Activated CD8-positive, alpha-beta T cell treated with anti-CD3 and anti-CD28 coated beads, Interleukin-2, amount 10 ng/mL, durations not matched to agents 7 days and 5 days (primary cell): ENCODE results near the gene APOL4. TPM values are rescaled to one million over a fixed set of nuclear protein-coding genes. Genes with fewer than 3 reads are reported as not detected.
"Not testable (repeated sequence)": the region's sequence is repeated elsewhere in the genome, so short reads cannot be mapped to it uniquely, and the experiment has no call there.

ENCODE experiments used
- ATAC-seq: fragments of 150-1000 bp; cut with Tn5 transposase; one replicate; pipeline ENCODE4 v1.10.0; 2021; ENCODE audit warnings: moderate library complexity
- CTCF ChIA-PET: fragments of 350-600 bp; sonication (Branson Sonifier 250); formaldehyde crosslinking; loops from one replicate; lab custom pipeline; 2021; ENCODE audit warnings: antibody characterized with exemption; lab: Charles Lee
- POLR2A ChIA-PET: fragments of 350-600 bp; sonication (Branson Sonifier 250); formaldehyde crosslinking; loops from one replicate; lab custom pipeline; 2021; ENCODE audit warnings: antibody characterized with exemption; lab: Charles Lee
- DNase-seq: peaks from one replicate; pipeline ENCODE4 v3.0.0-alpha.2; 2020
- H3K27ac Mint-ChIP-seq: one replicate; pipeline ENCODE4 v1.8.0; 2021; ENCODE audit warnings: mild to moderate bottlenecking, mixed read lengths
- H3K27me3 Mint-ChIP-seq: one replicate; pipeline ENCODE4 v1.8.0; 2021; ENCODE audit warnings: low read depth, mixed read lengths
- H3K36me3 Mint-ChIP-seq: one replicate; pipeline ENCODE4 v1.8.0; 2021; ENCODE audit warnings: low read depth, mixed read lengths
- H3K4me1 Mint-ChIP-seq: one replicate; pipeline ENCODE4 v1.8.0; 2021; ENCODE audit warnings: low read depth, mixed read lengths
- H3K4me3 Mint-ChIP-seq: one replicate; pipeline ENCODE4 v1.8.0; 2021; ENCODE audit warnings: mild to moderate bottlenecking, mixed read lengths
- H3K9me3 Mint-ChIP-seq: one replicate; pipeline ENCODE4 v1.8.0; 2022; ENCODE audit warnings: mixed read lengths; ENCODE audit not compliant: insufficient read depth
- total RNA-seq, 2 experiments: library from RNA; stranded (reverse); gene quantifications; one replicate each; pipeline ENCODE4 v1.2.3, GENCODE V29; 2021

APOL4 gene
- total RNA-seq, 2 experiments from 2014 or later = 6.9 to 8.5 TPM

DNA sequence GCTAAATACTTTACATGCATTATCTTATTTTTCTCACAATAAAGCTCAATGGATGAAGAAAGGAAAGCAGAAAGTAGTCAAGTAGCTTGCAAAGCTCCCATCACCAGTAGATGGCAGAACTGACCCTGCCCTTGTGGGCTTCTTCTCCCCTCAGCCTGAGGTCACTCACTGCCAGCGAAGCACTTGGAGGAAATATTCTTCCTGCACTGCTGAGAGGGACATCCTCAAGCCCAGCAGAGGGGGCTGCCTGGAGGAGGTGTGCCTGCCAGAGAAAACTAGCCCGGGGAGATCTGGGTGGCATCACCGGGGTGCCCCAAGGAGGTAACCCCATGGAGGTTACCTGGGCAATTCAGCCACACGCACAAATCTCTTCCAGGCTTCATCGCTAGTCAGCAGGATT lies 6.6 kb downstream of the APOL4 start:
- ChIA-PET CTCF (interaction anchor here (0.7 to 3.2 kb wide), 27 partner anchors 9 to 294 kb away, joined by 3 to 21 read pairs (median 5); partner anchors contain the start of genes APOL1, APOL2 and TXN2), POLR2A (no interaction called here)
- no peak overlapping the region for H3K27ac Mint-ChIP-seq
- no peak overlapping the region for H3K4me3 Mint-ChIP-seq
- DNase-seq (peak; percentile 72), ATAC-seq (peak; percentile 62)
- H3K36me3 Mint-ChIP-seq = no peaks in the 10 kb centered on the region
- H3K4me1 Mint-ChIP-seq = peaks cover 44% of the 10 kb centered on the region
- no peaks in the 10 kb centered on the region for H3K9me3 Mint-ChIP-seq
- H3K27me3 Mint-ChIP-seq = no peaks in the 10 kb centered on the region

DNA sequence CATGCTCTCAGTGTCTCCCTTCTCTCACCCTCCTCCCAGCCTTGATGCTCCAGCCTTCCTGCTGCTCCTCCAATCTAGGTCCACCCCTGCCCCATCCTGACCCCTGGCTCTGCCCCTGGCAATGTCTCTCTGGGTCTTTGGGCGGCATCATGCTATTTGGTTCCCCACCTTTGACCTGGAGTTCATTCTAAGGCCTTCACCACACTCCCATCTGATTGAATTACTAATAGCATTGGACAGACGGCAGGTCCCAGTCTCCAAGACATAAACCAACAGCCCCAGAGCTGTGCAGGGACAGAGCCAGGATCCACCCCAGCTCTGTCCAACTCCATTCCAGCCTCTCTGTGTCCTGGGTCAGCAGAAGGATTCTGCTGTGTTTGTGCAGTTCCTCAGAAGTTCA lies 7.2 kb downstream of the APOL4 start:
- ChIA-PET POLR2A (no interaction called here), CTCF (interaction anchor here (0.7 to 3.2 kb wide), 26 partner anchors 9 to 295 kb away, joined by 3 to 21 read pairs (median 4); partner anchors contain the start of genes APOL1, APOL2 and TXN2)
- peaks cover 41% of the 10 kb centered on the region for H3K4me1 Mint-ChIP-seq
- DNase-seq (no peak), ATAC-seq (no peak)
- no peaks in the 10 kb centered on the region for H3K9me3 Mint-ChIP-seq
- no peak overlapping the region for H3K4me3 Mint-ChIP-seq
- no peak overlapping the region for H3K27ac Mint-ChIP-seq
- H3K27me3 Mint-ChIP-seq = no peaks in the 10 kb centered on the region
- no peaks in the 10 kb centered on the region for H3K36me3 Mint-ChIP-seq

DNA sequence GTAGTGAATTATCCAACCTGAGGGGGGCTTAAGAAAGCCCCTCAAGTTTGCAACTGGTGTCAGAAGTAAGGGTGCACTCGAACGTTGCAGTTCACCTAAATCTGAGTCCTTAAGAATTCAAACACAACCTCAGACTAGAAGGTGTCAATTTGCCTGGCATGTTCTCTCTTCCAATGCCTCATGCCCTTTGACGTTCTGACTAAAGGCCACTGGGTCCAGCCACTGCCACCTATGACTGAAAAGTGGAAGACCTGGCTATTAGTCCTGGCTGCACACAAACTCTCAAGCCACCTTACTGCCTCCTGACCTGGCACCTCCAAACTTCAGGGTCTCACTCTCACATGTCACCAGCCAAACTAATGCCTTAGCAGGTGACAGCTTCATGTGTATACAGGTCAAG lies 8.0 kb downstream of the APOL4 start:
- DNase-seq (no peak), ATAC-seq (no peak)
- ChIA-PET CTCF (interaction anchor here (1.4 to 3.0 kb wide), 2 partner anchors 84 to 293 kb away, joined by 4 to 17 read pairs; no protein-coding TSS in a partner anchor), POLR2A (no interaction called here)
- no peaks in the 10 kb centered on the region for H3K36me3 Mint-ChIP-seq
- H3K4me3 Mint-ChIP-seq = no peak overlapping the region
- no peak overlapping the region for H3K27ac Mint-ChIP-seq
- no peaks in the 10 kb centered on the region for H3K9me3 Mint-ChIP-seq
- H3K27me3 Mint-ChIP-seq = no peaks in the 10 kb centered on the region
- H3K4me1 Mint-ChIP-seq = peaks cover 34% of the 10 kb centered on the region

DNA sequence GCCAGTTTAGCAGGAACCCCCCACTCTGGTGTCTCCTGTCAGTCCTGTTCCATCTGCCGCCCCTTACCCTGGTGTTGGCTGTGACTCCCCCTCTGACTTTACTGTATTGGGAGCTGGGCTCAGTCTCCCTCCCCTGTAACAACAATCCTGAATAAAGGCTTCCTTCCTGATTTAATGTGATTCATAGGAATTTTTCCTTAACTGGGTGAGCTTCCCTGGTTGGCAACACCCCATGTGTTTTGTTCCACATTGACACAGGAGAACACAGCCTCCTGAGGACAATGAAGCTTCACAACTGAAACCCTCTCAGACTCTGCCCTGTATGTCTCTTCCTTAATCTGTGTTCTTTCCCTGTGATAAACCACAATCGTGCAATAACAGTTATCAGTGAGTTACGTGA lies 8.4 kb downstream of the APOL4 start:
- Mint-ChIP-seq H3K9me3 (no peaks in the 10 kb centered on the region), H3K4me3 (no peak overlapping the region), H3K27me3 (no peaks in the 10 kb centered on the region), H3K27ac (no peak overlapping the region), H3K4me1 (peaks cover 30% of the 10 kb centered on the region), H3K36me3 (no peaks in the 10 kb centered on the region)
- ChIA-PET CTCF (interaction anchor here (1.1 to 3.0 kb wide), 3 partner anchors 29 to 293 kb away, joined by 3 to 17 read pairs (median 4); no protein-coding TSS in a partner anchor), POLR2A (no interaction called here)
- no peak for ATAC-seq
- DNase-seq = no peak

DNA sequence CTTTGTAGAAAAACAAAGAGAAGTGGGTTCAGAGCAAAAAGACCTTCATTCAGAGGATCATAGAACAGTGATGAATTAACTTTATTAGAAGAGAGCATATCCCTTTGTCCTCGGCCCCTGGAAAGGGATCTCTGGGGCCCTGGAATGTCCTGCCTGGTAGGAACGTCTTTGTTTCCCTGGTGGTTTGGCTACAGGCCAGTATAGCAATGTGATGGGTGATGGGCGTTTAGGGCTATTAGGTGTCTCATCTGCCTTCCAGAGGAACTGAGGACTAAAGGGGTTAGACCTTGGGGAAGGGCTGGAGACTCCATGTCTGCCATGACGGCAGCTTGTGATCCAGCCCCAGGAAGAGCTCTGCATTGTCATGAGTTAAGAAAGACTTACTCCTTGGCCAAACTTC lies 9.1 kb downstream of the APOL4 start:
- Mint-ChIP-seq H3K4me1 (peaks cover 24% of the 10 kb centered on the region), H3K27me3 (no peaks in the 10 kb centered on the region), H3K36me3 (no peaks in the 10 kb centered on the region), H3K9me3 (no peaks in the 10 kb centered on the region), H3K27ac (no peak overlapping the region), H3K4me3 (no peak overlapping the region)
- DNase-seq (no peak), ATAC-seq (no peak)
- POLR2A ChIA-PET = interaction anchor here (0.7 kb wide), 1 partner anchor 9 kb away, joined by 4 read pairs; the partner anchor contains the start of gene APOL4
- CTCF ChIA-PET = interaction anchor here (1.1 to 1.4 kb wide), 2 partner anchors 30 to 294 kb away, joined by 3 to 4 read pairs; no protein-coding TSS in a partner anchor

DNA sequence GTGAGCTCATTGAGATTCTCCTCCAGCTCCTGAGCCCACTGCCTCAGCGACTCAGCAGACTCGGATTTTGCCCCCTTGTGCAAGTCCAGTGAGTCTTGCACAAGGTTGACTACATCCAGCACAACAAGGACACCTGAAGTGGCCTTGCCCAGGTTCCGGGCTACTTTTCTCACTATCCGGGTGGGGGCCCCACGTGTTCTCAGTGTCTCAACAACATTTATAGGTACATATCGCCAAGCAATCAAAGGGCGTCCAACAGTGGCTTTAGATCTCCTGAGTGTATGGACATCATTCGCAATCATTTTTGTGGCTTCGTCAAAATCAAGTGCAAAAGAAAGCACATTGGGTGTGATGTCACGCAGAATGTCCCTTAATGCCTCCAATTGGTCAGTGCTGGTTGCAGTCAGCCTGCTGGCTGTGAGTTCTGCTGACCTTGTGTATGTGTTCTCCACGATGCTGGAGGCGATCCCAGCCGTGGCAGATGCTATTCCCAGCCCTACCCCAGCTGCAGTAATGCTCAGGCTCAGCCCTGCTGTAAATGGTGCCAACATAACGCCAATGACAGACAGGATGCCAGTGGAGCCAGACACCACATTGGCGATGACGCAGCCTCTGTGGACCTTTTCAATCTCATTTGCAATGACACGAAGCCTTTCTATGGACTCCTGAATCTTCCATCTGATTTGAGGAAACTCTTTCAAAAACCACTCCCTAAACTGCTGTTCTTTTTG lies 10.3 kb downstream of the APOL4 start:
- DNase-seq (no peak), ATAC-seq (no peak)
- Mint-ChIP-seq H3K9me3 (no peaks in the 10 kb centered on the region), H3K27ac (no peak overlapping the region), H3K27me3 (peaks cover under 1% of the 10 kb centered on the region), H3K36me3 (no peaks in the 10 kb centered on the region), H3K4me3 (no peak overlapping the region), H3K4me1 (peaks cover 12% of the 10 kb centered on the region)
- CTCF ChIA-PET = interaction anchor here (1.3 kb wide), 1 partner anchor 11 kb away, joined by 6 read pairs; no protein-coding TSS in a partner anchor
- POLR2A ChIA-PET = no interaction called here

DNA sequence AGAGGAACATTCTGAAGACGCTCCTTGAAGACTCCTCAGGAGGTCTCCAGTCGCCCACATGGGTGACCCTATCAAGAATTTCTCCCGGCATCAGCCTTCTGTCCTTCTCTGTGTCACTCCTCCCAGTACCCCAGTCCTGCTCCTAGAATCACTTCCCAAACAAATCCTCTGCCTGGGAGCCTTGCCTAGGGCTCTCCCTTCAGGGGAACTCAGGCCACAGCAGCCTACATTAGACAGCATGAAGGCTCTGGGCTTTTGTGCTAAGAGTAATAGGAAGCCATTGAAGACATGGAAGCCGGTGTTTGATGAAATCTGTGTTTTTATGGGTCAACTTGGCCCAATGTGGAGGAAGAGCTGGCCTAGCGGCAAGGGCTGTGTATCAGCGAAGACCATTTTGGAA lies 13.7 kb downstream of the APOL4 start:
- H3K27ac Mint-ChIP-seq, ATAC-seq, DNase-seq, H3K4me3 Mint-ChIP-seq, POLR2A ChIA-PET, H3K36me3 Mint-ChIP-seq, CTCF ChIA-PET, H3K27me3 Mint-ChIP-seq, H3K9me3 Mint-ChIP-seq, H3K4me1 Mint-ChIP-seq: not testable (repeated sequence)

DNA sequence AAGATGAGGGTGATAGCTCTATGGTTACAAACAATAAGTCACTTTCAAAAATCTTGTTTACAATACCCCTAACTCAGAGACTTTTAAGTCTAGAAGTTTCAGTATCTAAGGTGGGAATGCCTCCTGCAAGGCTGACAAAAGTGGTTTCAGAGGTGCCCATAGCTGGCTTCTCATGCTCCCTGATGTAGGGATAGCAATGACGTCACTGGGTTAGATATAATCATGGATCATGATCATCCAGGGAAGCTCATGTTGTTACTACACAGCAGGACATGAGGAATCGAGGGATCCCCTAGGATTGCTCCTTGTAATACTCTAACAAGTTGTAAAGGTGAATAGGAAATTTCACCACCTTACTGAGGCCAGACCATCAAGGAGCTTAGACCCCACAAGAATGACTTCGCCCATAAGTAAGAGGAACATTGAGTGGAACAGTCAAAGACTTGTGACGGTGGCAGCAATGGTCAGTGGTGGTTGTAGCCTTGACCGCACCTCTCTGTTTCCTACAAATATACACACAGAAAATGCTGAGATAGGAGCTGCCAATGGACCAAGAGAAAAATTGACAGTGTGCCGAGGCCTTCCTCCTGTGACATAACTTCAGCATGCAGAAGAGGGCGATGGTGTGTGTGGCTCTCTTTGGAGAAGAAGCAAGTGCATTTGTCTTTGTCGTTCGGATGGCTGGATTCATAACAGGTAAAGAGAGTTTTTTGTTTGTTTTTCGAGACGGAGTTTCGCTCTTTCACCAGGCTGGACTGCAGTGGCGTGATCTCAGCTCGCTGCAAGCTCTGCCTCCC lies 15.6 kb downstream of the APOL4 start:
- Mint-ChIP-seq H3K27me3 (peaks cover 3% of the 10 kb centered on the region), H3K27ac (no peak overlapping the region), H3K9me3 (no peaks in the 10 kb centered on the region), H3K4me1 (no peaks in the 10 kb centered on the region), H3K4me3 (no peak overlapping the region), H3K36me3 (no peaks in the 10 kb centered on the region)
- POLR2A ChIA-PET = no interaction called here
- CTCF ChIA-PET = interaction anchor here (0.7 to 1.6 kb wide), 6 partner anchors 9 to 301 kb away, joined by 3 to 5 read pairs (median 3); no protein-coding TSS in a partner anchor
- no peak for ATAC-seq
- no peak for DNase-seq

DNA sequence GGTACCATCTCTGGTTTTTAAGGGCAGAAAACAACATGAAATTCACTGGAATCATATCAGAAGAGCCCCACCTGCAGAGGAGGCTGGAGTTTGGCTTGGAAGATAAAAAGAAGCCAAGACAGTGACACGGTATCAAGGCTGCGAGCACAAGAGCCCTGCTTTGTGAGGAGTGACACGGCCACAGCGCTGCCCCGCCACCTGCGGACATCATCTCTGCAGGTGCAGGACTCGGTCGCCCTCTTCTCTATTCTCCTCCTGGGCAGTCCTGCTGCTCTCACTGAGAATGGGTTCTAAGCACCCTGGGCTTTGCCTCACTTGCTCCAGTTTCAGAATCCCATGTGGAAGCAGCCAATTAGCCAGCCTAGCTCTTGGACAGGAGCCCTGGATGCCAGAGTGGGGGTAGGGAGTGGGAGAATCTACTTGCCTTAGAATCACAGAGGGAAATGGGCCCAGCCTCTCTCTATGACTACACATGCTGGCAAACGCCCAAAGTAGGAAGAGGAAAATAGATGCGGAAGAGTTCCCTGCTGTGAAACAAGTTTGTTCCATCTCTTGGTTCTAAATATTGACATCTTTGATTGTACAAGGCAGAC lies 17.1 kb downstream of the APOL4 start:
- ATAC-seq (no peak), DNase-seq (no peak)
- no peak overlapping the region for H3K27ac Mint-ChIP-seq
- peaks cover 4% of the 10 kb centered on the region for H3K4me1 Mint-ChIP-seq
- no peak overlapping the region for H3K4me3 Mint-ChIP-seq
- no peaks in the 10 kb centered on the region for H3K36me3 Mint-ChIP-seq
- POLR2A ChIA-PET = interaction anchor here (0.6 kb wide), 1 partner anchor 222 kb away, joined by 3 read pairs; no protein-coding TSS in a partner anchor
- CTCF ChIA-PET = no interaction called here
- peaks cover 3% of the 10 kb centered on the region for H3K27me3 Mint-ChIP-seq
- H3K9me3 Mint-ChIP-seq = no peaks in the 10 kb centered on the region

DNA sequence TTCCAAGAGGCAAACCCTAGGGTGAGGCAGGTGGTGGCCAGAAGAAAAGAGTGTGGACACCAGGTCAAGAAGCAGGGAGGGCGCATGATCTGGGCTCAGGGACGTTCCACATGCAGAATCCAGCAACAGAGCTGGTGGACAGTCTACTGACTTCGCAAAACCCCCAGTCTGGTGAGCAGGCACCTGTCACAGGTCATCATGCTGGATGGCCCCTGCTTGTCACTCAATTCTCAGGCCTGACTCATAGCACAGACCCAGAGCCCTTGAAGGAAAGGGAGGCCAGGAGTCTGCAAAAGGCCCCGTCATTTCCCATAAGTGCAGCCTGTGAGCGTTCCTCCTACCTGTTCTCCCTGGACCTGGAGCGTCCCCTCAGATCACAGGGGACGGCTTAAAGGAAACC lies 18.2 kb downstream of the APOL4 start:
- Mint-ChIP-seq H3K36me3 (no peaks in the 10 kb centered on the region), H3K27ac (no peak overlapping the region), H3K27me3 (peaks cover 3% of the 10 kb centered on the region), H3K9me3 (no peaks in the 10 kb centered on the region), H3K4me1 (peaks cover 4% of the 10 kb centered on the region), H3K4me3 (no peak overlapping the region)
- DNase-seq (no peak), ATAC-seq (no peak)
- ChIA-PET CTCF (interaction anchor here (6.5 to 8.3 kb wide), 2 partner anchors 40 to 118 kb away, joined by 30 to 118 read pairs; no protein-coding TSS in a partner anchor), POLR2A (interaction anchor here (0.7 kb wide), 1 partner anchor 23 kb away, joined by 3 read pairs; the partner anchor contains the start of gene APOL3)

DNA sequence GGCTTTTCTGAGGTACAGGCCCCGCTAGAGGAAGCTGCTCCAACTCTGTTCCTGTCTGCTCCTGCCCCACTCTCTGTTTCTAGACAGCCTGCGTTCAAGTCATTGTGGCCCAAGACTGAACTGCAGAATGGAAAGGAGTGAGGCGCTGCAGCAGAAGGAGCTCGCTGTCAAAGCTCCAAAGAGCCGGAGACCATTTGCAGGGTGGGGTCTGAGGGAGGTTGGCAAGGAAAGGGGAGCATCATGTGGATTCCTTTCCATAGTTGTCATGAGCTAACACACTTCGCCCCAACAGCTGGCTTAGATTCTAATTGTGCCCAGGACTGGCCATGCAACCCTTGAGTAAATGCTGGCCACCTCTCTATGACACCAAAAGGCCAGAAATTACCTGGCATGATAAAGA lies 18.8 kb downstream of the APOL4 start:
- no peak overlapping the region for H3K27ac Mint-ChIP-seq
- H3K4me1 Mint-ChIP-seq = peaks cover 4% of the 10 kb centered on the region
- H3K9me3 Mint-ChIP-seq = no peaks in the 10 kb centered on the region
- H3K27me3 Mint-ChIP-seq = peaks cover 3% of the 10 kb centered on the region
- POLR2A ChIA-PET = interaction anchor here (0.7 kb wide), 1 partner anchor 22 kb away, joined by 3 read pairs; the partner anchor contains the start of gene APOL3
- CTCF ChIA-PET = interaction anchor here (4.1 to 8.3 kb wide), 3 partner anchors 31 to 117 kb away, joined by 18 to 118 read pairs (median 30); no protein-coding TSS in a partner anchor
- no peaks in the 10 kb centered on the region for H3K36me3 Mint-ChIP-seq
- ATAC-seq = no peak
- no peak for DNase-seq
- H3K4me3 Mint-ChIP-seq = no peak overlapping the region
